DMS114 treated with DMSO at 0.1 percent for 48 hours (cell line): ENCODE measurements around the gene CCL26.

Source experiments
- DNase-seq: peaks from one replicate; lab custom pipeline; 2025; ENCODE audit not compliant: unreplicated experiment; lab: John Stamatoyannopoulos, UW

CCL26 gene, protein sequence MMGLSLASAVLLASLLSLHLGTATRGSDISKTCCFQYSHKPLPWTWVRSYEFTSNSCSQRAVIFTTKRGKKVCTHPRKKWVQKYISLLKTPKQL

DNA sequence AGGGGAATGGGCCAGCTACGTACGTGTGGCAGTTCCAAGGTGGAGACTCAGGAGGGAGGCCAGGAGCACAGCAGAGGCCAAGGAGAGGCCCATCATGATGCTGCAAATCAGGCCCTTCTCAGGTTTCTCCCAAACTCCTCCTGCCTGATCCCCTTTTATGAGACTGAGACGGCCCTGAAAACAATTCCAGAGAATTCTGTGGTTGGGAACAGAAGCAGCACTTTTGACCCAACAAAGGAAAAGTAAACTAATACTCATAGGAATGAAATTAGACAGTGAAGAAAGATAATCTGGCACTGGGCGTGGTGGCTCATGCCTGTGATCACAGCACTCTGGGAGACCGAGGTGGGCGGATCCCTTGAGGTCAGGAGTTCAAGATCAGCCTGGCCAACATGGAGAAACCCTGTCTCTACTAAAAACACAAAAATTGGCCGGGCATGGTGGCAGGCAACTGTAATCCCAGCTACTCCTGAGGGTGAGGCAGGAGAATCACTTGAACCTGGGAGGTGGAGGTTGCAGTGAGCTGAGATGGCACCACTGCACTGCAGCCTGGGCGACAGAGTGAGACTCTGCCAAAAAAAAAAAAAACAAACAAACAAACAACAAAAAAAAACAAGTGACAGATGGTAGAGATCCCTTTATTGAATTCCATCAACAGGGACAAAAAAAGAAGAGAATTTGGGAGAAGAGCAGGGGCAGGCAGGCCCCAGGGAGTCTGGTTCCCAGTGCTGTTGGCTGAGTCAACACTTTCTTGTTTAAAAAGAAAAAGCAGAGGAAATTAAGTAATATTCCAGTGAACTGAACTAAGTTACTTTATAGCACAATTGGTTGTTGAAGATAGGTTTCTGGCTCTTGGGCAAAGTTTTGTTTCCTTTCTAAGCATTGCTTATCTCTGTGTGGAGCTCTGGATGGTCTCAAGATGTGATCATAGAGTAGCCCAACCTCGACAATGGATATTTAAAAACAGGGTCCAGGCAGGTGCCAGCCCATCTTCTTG lies at the start of gene CCL26:
Gene CCL26 (minus strand): TSS at position 131 of the 997 bp plus-strand sequence. CDS start 35 bp downstream, at position 96.
- no peak for DNase-seq

DNA sequence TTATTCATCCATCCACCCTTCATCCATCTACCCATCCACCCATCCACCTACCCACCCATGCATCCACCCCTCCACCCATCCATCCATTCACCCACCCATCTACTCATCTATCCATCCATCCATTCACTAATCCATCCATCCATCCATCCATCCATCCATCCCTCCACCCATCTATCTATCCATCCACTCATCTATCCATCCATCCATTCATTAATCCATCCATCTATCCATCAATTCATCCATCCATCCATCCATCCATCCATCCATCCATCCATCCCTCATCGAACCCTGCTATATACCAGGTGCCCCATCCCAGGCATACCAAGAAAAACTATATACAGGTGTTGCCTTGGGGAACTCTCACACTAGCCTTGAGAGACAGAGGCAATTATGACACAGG lies 48.7 kb upstream of the CCL26 start:
- DNase-seq, result no peak

DNA sequence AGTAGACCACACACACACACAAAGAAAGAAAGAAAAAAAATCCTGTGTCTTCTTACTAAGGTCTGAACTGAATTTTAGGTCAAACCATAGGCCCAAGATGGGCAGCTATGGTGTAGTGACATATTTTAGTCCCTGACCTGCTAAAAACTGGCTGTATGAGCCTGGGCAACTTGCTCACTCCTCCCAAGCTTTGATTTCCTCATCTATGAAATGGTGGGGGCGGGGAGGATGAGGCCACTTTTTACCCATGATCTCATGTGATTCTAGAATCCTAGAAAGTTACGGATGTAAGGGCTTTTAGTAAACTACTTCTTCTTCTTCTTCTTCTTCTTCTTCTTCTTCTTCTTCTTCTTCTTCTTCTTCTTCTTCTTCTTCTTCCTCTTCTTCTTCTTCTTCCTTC lies 47.7 kb upstream of the CCL26 start:
- no peak for DNase-seq

DNA sequence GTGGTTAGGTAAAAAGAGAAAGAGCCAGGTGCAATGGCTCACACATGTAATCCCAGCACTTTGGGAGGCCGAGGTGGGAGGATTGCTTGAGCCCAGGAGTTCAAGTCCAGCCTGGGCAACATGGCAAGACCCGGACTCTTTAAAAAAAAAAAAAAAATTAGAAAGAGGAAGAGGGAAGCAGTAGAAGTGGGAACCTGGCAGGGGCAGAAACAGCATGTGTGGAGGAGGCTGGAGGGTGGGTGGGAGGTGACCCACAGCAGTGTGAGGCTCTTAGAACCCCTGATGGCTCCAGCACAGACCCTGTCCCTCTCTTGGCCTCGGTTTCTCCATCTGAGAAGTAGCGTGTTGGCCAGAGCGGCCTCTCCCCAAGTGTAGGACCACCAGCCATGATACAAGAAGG lies 46.5 kb upstream of the CCL26 start:
- DNase-seq, result no peak

DNA sequence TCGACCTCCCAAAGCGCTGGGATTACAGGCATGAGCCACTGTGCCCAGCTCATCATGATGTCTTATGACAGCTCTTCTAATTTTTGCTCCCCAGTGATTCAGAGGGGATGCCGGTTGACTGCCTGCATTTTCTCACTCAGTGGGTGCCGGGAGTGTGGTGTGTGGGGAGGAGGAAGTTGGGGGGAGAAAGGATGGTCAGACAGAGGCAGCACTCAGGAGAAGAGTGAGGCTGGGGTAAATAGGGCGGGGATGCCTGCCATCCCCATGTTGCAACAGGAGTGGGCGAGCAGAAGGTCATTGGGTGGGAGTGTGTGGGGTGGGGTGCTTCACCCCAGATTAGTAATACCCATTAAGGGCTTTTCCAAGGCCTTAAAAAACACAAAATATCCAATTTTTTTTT lies 45.1 kb upstream of the CCL26 start:
- DNase-seq, result no peak

DNA sequence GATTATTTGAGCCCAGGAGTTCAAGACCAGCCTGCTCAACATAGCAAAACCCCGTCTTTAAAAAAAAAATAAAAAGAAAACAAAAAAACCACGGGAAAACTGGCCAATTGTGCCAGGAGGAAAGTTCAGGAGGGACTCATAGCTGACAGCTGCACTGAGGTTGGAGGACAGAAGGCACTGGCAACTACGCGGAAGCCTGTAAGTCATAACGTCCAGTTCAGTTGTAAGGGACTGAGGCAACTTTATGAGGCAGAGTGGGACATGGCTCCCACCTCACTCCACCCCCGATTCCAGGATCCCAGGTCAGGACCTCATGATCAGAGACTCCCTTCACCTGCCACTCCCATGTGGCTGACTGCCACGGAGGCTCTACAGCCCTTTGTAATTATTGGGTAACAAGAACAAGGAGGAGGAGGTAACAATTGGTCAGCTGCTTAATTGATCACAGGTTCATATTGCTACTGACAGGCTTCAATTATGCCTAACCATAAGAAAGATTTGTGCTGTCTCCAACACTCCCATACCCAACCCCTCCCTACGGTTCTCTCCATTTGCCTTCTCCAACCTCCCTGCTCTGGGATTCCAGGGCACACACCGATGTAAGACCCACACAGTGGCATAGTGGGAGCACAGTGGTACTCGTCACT lies 43.5 kb upstream of the CCL26 start:
- no peak for DNase-seq

DNA sequence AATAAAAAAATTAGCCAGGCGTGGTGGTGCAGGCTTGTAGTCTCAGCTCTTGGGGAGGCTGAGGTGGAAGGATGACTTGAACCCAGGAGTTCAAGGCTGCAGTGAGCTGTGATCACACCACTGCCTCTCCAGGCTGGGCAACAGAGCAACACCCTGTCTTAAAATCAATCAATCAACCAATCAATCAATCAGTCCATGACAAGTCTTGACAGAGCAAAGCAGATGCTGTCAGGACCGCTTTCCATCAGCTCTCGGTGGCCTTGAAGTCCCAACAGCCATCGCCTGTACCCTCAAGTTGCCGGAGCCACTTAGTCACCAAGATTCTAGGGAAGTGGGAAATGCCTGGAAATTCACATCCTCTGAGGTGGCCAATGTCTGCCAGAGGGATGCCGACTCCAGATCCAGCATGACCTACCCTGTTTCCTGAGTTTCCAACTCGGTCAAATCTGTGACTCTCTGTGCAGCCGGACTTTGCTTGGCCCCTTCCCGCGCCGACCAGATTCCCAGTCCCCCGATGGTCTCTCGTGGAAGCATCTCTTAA lies 42.5 kb upstream of the CCL26 start:
- no peak for DNase-seq

DNA sequence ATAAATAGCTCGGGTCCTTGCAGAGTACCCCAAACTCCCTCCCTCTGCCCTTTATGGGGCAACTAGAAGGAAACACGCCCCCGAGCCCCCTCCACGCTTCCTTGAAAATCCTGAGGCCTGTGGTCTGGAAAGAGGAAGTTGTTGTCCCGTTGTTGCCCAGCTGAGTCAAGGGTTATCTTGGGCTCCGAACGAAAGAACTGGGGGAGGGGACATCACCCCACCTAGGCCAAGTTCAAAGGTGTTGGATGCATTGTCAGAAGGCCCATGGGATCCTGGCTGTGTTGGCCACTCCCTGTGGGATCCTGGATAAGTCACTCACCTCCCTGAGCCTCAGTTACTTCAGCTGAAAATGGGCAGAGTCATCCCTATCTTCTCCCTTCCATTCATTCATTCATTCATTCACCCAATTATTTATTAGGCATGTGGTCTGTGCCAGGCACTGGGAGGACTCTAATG lies 41.8 kb upstream of the CCL26 start, which contains the start of gene CCL24:
Gene CCL24 (minus strand): TSS at position 26 of the 456 bp plus-strand sequence. CDS start 91 bp downstream, outside the sequence.
- DNase-seq, result no peak

DNA sequence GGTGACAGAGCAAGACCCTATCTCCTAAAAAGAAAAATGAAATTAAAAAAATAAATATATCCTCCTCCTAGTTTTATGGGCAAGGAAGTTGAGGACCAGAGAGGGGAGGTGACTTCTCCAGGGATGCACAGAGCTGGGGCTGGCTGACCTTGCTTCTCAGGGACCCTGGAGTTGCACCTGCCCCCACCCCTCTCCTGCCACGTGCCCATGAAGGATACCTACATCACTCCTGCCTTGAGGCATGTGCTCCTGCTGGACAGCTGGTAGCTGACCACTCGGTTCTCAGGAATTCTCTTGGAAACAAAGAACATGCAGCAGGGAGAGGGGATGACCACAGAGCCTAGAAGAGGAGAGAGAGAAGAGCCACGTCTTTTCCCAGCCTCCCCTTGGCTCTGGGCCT lies 41.1 kb upstream of the CCL26 start:
- no peak for DNase-seq

DNA sequence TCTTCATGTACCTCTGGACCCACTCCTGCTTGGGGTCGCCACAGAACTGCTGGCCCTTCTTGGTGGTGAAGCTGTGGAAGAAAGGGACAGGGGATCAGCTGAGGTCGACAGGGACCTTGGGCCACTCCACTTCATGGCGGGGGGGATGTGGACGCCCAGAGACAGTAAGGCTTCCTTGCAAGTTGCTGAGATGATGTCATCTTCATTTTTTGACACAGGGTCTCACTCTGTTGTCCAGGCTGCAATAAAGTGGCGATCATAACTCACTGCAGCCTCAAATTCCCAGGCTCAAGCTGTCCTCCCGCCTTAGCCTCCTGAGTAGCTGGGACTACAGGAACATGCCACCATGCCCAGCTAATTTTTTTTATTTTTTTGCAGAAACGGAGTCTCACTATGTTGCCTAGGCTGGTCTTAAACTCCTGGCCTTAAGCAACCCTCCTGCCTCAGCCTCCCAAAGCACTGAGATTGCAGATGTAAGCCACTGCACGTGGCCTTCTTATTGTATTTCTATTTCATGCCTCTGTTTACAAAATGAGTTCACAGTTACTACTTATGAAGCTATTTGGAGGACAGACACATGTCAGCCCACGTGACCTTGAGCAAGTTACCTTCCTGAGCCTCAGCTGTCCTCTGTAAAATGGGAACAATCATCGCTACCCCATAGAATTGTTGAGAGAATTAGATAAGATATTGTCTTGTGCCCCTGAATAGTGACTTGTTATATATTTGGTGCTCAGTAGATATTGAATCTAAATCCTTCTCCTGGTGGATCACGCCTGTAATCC lies 40.1 kb upstream of the CCL26 start:
- DNase-seq, result no peak

DNA sequence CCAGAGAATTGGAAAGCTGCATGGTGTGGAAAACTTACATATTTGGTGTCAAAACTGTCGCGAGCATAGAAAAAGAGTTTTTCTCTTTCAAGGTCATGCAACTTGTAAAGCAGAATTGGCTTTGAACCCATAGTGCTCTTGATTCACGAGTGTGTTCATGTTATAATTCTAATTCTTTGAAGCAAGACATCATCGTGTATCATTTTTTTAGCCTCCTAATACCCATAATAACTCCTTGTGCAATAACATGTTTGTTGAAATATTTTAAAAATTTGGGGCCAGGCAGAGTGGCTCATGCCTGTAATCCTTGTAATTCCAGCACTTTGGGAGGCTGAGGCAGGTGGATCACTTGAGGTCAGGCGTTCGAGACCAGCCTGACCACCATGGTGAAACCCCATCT lies 37.4 kb upstream of the CCL26 start:
- no peak for DNase-seq

DNA sequence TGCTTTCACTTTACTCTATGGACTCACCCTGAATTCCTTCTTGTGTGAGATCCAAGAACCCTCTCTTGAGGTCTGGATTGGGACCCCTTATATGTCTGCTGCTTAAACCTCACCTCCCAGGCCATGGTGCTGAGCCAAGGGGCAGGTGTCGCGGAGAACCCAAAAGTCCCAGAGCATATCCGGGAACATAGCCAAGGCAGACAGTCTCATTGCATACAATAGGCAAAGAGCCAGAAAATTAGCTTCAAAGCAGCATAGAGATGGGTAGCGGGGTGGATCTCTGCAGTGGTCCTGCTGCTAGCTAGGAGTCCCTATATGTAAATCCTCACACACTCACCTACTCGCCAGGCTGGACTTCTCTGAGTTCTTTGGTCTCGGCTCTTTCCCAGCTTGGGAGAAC lies 36.1 kb upstream of the CCL26 start:
- no peak for DNase-seq

DNA sequence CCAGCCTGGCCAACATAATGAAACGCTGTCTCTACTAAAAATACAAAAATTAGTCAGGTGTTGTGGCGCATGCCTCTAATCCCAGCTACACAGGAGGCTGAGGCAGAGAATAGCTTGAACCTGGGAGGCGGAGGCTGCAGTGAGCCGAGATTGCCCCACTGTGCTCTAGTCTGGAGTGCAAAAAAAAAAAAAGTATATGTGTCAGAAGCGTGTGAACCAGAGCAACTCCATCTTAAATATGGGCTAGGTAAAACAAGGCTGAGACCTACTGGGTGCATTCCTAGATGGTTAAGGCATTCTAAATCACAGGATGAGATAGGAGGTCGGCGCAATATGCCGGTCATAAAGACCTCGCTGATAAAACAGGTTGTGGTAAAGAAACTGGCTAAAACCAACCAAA lies 35.4 kb upstream of the CCL26 start:
- DNase-seq, result no peak

DNA sequence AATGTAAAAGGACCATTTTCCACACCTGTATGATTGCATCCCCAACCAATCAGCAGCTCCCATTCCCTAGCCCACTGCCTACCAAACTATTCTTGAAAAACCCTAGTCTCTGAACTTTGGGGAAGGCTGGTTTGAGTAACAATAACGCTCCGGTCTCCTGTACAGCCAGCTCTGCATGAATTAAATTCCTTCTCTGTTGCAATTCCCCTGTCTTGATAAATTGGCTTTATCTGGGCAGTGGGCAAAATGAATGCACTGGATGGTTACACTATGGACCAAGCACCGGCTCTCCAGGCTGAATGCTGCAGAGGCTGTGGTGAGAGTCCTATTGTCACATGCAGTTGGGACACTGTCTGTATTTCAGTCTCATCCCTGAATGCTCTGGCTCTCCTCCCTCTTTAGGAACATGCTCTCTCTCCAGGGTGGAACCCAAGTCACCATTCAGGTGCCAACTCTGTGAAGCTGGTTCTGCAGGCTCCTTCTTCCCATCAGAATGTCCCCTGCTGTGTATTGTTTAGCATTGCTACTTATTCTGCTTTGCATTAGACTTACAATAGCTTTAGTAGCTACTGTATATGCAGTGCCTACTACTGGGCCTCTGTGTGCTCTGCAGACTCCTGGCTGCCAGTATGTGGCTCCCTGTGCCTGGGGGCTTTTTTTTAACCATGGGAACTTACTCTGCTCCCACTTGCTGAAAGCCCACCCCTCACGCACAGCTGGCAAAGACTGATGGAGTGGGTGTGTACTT lies 34.7 kb upstream of the CCL26 start:
- DNase-seq, result no peak

DNA sequence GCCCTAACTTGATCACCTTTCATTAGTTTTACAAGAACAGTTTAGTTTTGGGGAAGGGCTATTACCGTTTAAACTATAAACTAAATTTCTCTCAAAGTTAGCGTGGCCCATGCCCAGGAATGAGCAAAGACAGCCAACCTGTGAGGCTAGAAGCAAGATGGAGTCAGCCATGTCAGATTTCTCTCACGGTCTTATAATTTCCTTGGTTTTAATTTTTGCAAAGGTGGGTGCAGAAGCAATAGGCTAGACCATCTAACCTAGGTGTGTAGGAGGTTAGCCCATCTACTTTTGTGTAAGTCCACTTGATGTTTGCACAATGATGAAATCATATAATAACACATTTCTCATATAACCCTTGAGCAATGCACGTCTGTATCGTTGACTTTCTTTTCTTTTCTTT lies 32.7 kb upstream of the CCL26 start:
- no peak for DNase-seq

DNA sequence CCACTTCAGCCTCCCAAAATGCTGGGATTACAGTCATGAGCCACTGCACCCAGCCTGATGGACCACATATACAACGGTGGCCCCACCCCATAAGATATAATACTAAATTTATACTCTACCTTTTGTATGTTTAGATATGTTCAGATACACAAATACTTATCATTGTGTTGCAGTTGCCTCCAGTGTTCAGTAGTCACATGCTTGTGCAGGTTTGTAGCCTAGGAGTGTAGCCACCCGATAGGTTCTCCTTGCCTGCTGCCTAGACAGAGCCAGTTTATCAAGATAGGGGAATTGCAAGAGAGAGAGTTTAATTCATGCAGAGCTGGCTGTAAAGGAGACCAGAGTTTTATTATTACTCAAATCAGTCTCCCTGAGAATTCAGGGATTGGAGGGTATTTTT lies 32.0 kb upstream of the CCL26 start:
- no peak for DNase-seq

DNA sequence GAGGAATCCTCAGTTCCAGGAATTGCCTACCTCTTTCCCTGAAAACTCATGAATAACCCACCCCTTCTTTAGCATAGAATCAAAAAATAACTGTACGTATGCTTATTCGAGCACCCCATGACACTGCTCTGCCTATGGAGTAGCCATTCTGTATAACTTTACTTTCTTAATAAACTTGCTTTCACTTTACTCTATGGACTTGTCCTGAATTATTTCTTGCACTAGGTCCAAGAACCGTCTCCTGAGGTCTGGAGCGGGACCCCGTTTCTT lies 30.5 kb upstream of the CCL26 start:
- DNase-seq, result no peak

DNA sequence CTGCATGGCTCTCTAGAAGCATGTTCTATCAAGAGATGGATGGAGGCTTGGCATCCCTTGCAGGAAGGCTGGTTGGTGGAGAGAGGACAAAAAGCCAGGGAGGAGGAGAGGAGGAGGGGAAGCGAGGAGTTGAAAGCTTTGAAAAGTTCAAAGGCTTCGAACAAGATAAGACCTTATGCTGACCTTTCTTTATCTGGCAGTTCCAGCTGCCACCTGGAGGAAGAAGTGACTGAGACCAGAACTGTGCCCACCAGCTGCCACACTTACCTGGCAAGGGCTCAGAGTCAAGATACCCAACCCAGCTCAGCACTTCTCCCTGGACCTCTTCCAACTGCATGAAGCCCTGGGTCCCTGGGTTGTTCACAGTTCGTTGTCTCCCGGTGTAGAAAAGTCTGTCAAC lies 26.8 kb upstream of the CCL26 start:
- DNase-seq, result no peak

DNA sequence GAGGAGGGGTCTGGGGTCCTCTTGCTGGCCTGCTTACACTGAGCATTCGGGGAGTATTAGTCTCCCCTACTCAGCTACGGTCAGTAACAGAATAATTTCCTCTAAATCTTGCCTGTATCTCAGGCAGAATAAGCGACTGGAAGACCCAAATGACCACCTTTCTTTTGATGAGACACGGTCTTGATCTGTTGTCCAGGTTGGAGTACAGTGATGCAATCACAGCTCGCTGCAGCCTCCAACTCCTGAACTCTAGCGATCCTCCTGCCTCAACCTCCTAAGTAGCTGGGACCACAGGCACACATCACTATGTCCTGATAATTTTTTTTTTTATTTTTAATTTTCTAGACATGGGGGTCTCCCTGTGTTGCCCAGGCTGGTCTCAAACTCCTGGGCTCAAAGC lies 24.4 kb upstream of the CCL26 start:
- DNase-seq, result no peak

DNA sequence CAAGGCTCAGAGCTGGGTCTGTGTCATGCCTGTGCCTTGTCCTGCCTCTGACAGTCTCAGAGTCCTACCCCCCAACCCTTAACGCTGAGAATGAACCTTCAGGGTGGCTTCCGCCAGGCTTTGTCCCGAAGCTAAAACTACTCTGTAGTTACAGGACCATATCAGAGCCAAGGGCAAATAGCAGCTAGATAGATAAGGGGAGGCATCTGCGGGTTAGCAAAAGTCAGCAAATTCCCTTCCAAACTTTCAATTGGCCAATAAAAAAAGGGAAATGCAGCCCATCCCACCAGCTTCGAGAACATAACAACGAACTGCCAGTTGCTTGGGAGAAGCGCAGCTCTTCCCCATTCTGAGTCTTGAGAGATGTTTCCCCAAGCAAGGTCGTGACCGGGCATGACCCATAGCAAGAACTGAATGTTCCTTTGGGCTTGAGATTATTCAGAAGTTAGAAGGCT lies 23.8 kb upstream of the CCL26 start:
- DNase-seq, result no peak
